ENCODE data around the gene FBLN7.

The FBLN7 gene

DNA sequence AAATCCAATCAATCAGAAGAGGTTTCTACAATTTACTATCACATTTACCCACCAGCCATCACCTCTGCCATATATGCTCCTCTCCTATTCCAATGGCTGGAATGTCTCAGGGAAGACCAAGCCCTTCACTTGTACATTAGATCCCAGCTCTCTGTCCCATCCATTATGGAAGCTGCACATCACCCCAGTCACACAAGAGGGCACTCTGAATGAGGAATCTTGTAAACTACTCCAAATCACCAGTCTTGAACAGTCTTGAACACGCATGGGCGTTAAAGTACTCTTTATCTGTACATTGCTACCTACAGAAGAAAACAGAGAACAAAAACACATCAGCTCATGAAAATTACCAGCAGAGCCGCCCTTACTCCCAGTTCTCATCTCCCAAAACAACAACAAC, 78.0 kb downstream of the FBLN7 start:
- intact Hi-C loops (cut with DNase I): no loop called here
- DNase-seq: no peak

DNA sequence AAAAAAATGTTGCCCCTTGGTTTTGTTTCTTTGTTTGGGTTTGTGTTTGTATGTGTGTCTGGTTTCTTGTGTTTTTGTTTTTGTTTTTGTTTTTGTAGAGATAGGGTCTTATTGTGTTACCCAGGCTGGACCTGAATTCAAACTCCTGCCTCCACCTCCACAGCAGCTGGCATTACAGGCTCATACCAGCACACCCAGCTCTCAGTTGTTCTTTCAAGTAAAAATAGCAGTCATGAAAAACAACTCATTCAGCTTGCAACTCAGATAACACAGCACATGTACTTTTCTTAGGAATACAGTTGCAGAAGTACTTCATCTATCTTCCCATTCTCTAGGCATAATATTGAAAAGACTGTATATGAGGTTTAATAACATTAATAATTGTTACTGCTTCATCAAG, 79.7 kb downstream of the FBLN7 start:
- intact Hi-C loops (cut with DNase I): no loop called here
- DNase-seq: peak in 1 of 10 donors; percentile 24

DNA sequence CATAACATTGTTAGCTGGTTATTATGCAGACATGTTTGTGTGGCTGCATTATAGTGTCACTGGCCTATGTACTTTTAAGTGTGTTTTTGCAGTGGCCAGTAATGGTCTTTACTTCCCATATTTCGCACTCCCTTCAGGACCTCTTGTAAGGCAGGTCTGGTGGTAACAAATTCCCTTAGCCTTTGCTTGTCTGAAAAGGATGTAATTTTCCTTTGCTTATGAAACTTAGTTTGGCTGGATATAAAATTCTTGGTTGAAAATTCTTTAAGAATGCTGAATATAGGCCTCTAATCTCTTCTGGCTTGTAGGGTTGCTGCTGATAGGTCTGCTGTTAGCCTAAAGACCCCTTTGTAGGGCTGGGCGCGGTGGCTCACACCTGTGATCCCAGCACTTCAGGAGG, 82.0 kb downstream of the FBLN7 start:
- intact Hi-C loops (cut with DNase I): no loop called here
- DNase-seq: no peak

DNA sequence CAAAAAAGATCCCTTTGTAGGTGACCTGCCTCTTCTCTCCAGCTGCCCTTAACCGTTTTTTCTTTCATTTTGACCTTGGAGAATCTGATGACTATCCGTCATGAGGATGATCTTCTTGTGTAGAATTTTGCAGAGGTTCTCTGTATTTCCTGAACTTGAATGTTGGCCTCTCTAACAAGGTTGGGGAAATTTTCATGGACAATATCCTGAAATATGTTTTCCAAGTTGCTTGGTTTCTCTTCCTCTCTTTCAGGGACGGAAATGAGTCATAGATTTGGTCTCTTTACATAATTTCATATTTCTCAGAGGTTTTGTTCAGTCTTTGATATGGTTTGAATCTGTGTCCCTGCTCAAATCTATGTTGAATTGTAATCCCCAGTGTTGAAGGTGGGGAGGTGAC, 82.6 kb downstream of the FBLN7 start:
- intact Hi-C loops (cut with DNase I): no loop called here
- DNase-seq: no peak

DNA sequence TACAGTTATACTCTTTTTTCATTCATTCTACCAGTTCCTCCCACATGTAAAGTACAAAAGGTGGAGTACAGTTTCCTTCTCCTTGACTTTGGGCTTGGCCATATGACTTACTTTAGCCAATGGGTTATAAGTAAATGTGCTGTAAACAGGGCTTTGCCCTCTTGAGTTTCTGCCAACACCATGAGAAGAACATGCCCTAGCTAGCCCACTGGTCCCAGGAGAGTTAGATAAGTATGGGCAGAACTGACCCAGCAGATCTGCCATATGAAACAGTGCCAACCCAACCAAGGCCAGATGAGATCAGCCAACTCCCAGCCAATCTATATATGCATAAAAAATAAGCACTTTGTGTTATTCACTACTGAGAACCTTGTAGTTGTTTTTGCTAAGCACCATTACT, 91.2 kb downstream of the FBLN7 start:
- no peak for DNase-seq
- intact Hi-C loops (cut with DNase I): no loop called here

DNA sequence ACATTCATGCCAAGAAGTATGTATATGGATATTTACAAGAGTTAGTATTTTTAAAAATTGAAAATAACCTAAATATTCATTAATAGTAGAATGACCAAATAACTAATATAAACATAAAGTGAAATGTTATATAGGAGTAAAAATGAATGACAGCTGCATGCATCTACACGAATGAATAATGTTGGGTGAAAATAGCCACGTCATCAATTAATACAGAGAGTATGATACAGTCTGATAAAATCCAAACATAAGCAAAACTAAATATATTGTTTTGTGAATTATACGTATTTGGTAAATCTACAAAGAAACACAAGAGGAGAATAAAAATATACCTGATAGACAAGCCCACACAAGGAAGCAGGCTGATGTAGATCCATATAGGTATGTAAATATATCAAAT, 92.2 kb downstream of the FBLN7 start:
- DNase-seq: no peak

More for the DNA sequence above, 92.2 kb downstream of the FBLN7 start:
- intact Hi-C loops (cut with DNase I): no loop called here
